GM12892 (cell line): ENCODE data around the gene C4orf51.

Experiments used
- POLR2A ChIP-seq: IDR thresholded peaks from 2 replicates; pipeline ENCODE4 v1.6.1; 2011; ENCODE audit warnings: low read depth, low read length, control low read depth
- POLR2AphosphoS5 ChIP-seq: IDR thresholded peaks from 2 replicates; pipeline ENCODE4 v1.6.1; 2011; ENCODE audit warnings: low read depth, low read length, control low read depth

GRCh38 chr4:145656156-145656555 is 23.8 kb upstream of the C4orf51 start:
- no peak for TF ChIP-seq POLR2AphosphoS5
- TF ChIP-seq POLR2A = no peak
